ENCODE results near the gene AKT3. TPM values are rescaled to one million over a fixed set of nuclear protein-coding genes. Genes with fewer than 3 reads are reported as not detected.

The AKT3 gene
- polyA plus RNA-seq, 1 experiment = 34.9 TPM

GRCh38 chr1:243499711-243500110, 350.3 kb downstream of the AKT3 start:
- POLR2A ChIA-PET = no interaction called here
- Histone ChIP-seq H3K4me3 (ENCODE audit: low read depth, low read length) (no peak overlapping the region), H3K27me3 (ENCODE audit: control insufficient read depth, insufficient read depth, low read length) (no peaks in the 10 kb centered on the region), H3K27ac (ENCODE audit: low read depth, low read length) (no peak overlapping the region), H3K9me3 (ENCODE audit: control insufficient read depth, insufficient read depth, low read length) (peaks cover 6% of the 10 kb centered on the region; the same call in 1 of the 2 replicates)
- DNase-seq (ENCODE audit: low read depth, low spot score) = no peak
- no peak for TF ChIP-seq CTCF (IDR thresholded peaks at IDR 0.05; ENCODE audit: low read depth, low read length)
- CTCF ChIA-PET = no interaction called here

- no peak for DNase-seq (ENCODE audit: low read depth, low spot score)
- Histone ChIP-seq H3K9me3 (ENCODE audit: control insufficient read depth, insufficient read depth, low read length) (peaks cover 6% of the 10 kb centered on the region; the same call in 1 of the 2 replicates), H3K27me3 (ENCODE audit: control insufficient read depth, insufficient read depth, low read length) (no peaks in the 10 kb centered on the region), H3K27ac (ENCODE audit: low read depth, low read length) (no peak overlapping the region), H3K4me3 (ENCODE audit: low read depth, low read length) (no peak overlapping the region)
- POLR2A ChIA-PET = no interaction called here
- TF ChIP-seq CTCF (IDR thresholded peaks at IDR 0.05; ENCODE audit: low read depth, low read length) = no peak
- CTCF ChIA-PET = no interaction called here
Measured at GRCh38 chr1:243499248-243499647, 350.8 kb downstream of the AKT3 start.

GRCh38 chr1:243497939-243498681, 351.9 kb downstream of the AKT3 start:
- Histone ChIP-seq H3K4me3 (ENCODE audit: low read depth, low read length) (no peak overlapping the region), H3K27ac (ENCODE audit: low read depth, low read length) (no peak overlapping the region), H3K27me3 (ENCODE audit: control insufficient read depth, insufficient read depth, low read length) (no peaks in the 10 kb centered on the region), H3K9me3 (ENCODE audit: control insufficient read depth, insufficient read depth, low read length) (peaks cover 6% of the 10 kb centered on the region; the same call in 1 of the 2 replicates)
- POLR2A ChIA-PET = no interaction called here
- CTCF ChIA-PET = no interaction called here
- DNase-seq (ENCODE audit: low read depth, low spot score) = no peak
- TF ChIP-seq CTCF (IDR thresholded peaks at IDR 0.05; ENCODE audit: low read depth, low read length) = no peak

- no peak overlapping the region for H3K27ac ChIP-seq (ENCODE audit: low read depth, low read length)
Measured at GRCh38 chr1:243496806-243497205, 353.2 kb downstream of the AKT3 start.

More at GRCh38 chr1:243496806-243497205, 353.2 kb downstream of the AKT3 start:
- POLR2A ChIA-PET = interaction anchor here (1.5 kb wide), 1 partner anchor 72 kb away, joined by 3 read pairs; no protein-coding TSS in a partner anchor
- H3K4me3 ChIP-seq (ENCODE audit: low read depth, low read length) = no peak overlapping the region
- CTCF ChIA-PET = no interaction called here
- no peak for DNase-seq (ENCODE audit: low read depth, low spot score)
- no peaks in the 10 kb centered on the region for H3K27me3 ChIP-seq (ENCODE audit: control insufficient read depth, insufficient read depth, low read length)
- TF ChIP-seq CTCF (IDR thresholded peaks at IDR 0.05; ENCODE audit: low read depth, low read length) = no peak
- peaks cover 10% of the 10 kb centered on the region; the same call in 1 of the 2 replicates for H3K9me3 ChIP-seq (ENCODE audit: control insufficient read depth, insufficient read depth, low read length)
